Vagina (tissue), 2 donors: ENCODE data around the gene MAP2K7. TPM values are rescaled to one million over a fixed set of nuclear protein-coding genes. Genes with fewer than 3 reads are reported as not detected.
"Not testable (repeated sequence)": the region's sequence is repeated elsewhere in the genome, so short reads cannot be mapped to it uniquely, and the experiment has no call there.

Experiments
- DNase-seq, 2 donors: peaks; one replicate each; pipeline ENCODE4 v3.0.0-alpha.2; 2017; ENCODE audit errors: extremely low spot score in 2 of 2
- H3K27ac ChIP-seq: fragments of 200-600 bp; sonication (generic); one replicate; pipeline ENCODE4 v1.5.1; 2019
- H3K27me3 ChIP-seq: fragments of 200-600 bp; sonication (generic); one replicate; pipeline ENCODE4 v1.5.1; 2019
- H3K36me3 ChIP-seq, 2 donors: fragments of 200-600 bp; sonication (generic); one replicate each; pipeline ENCODE4 v1.5.1; 2017 to 2019
- H3K4me1 ChIP-seq: fragments of 200-600 bp; sonication (generic); one replicate; pipeline ENCODE4 v1.5.1; 2019
- H3K4me3 ChIP-seq, 2 donors: fragments of 200-600 bp; sonication (generic); 1 replicate in 1 of 2; 2 replicates in 1 of 2; pipeline ENCODE4 v1.5.1; 2016 to 2019
- H3K9me3 ChIP-seq: fragments of 200-600 bp; sonication (generic); one replicate; pipeline ENCODE4 v1.5.1; 2019
- POLR2A ChIP-seq, 2 donors: fragments of 450-650 bp; IDR thresholded peaks; one replicate each; pipeline ENCODE4 v1.6.1; 2017; ENCODE audit warnings: antibody characterized with exemption in 2 of 2, mild to moderate bottlenecking in 2 of 2, moderate library complexity in 2 of 2
- POLR2AphosphoS5 ChIP-seq, 2 donors: sonication (generic); formaldehyde crosslinking; IDR thresholded peaks; one replicate each; pipeline ENCODE4 v1.9.0; 2017; ENCODE audit warnings: antibody characterized with exemption in 2 of 2, mild to moderate bottlenecking in 2 of 2, low read depth in 1 of 2; ENCODE audit not compliant: insufficient read depth in 1 of 2
- intact Hi-C: fragments of 100-400 bp; cut with DNase I; formaldehyde crosslinking; loops from one replicate; pipeline ENCODE4 v1.15.1; 2023
- total RNA-seq: library from RNA; depleted of rRNA; stranded (reverse); fragments of >200 nt; gene quantifications from one replicate; pipeline ENCODE4 v1.2.3, GENCODE V29; 2016
- TF ChIP-seq, protein P1 (sequence below), 3 experiments: fragments of 450-650 bp in 2 of 3; fragments of 200-600 bp in 1 of 3; sonication (generic) in 1 of 3; IDR thresholded peaks; one replicate each; pipeline ENCODE4 v1.5.1; 2017 to 2019; ENCODE audit warnings: antibody characterized with exemption in 3 of 3, mild to moderate bottlenecking in 2 of 3, moderate library complexity in 2 of 3

The MAP2K7 gene
- total RNA-seq, 1 donor from 2014 or later, result 26.8 TPM

DNA sequence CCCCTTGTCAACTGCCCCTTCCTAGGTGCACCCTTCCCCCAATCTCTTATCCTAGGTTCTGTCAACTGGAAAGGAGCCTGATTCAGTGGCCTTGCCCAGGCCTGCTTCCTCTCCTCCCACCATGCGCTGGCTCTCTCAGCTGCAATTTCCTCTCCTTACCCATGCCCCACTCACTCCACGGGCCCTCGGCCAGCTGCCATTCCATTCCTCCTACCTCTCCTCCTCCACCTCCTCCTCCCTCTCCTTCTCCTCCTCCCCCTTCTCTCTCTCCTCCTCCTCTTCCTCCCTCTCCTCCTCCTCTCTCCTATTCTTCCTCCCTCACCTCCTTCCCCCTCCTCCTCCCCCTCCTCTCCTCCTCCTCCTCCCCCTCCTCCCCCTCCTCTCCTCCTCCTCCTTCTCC lies 49.4 kb downstream of the MAP2K7 start:
- TF ChIP-seq POLR2A (IDR thresholded peaks at IDR 0.05) (no peak), POLR2AphosphoS5 (IDR thresholded peaks at IDR 0.05; ENCODE audit: insufficient read depth in 1 of 2, low read depth in 1 of 2) (no peak)
- TF ChIP-seq, protein P1, sequence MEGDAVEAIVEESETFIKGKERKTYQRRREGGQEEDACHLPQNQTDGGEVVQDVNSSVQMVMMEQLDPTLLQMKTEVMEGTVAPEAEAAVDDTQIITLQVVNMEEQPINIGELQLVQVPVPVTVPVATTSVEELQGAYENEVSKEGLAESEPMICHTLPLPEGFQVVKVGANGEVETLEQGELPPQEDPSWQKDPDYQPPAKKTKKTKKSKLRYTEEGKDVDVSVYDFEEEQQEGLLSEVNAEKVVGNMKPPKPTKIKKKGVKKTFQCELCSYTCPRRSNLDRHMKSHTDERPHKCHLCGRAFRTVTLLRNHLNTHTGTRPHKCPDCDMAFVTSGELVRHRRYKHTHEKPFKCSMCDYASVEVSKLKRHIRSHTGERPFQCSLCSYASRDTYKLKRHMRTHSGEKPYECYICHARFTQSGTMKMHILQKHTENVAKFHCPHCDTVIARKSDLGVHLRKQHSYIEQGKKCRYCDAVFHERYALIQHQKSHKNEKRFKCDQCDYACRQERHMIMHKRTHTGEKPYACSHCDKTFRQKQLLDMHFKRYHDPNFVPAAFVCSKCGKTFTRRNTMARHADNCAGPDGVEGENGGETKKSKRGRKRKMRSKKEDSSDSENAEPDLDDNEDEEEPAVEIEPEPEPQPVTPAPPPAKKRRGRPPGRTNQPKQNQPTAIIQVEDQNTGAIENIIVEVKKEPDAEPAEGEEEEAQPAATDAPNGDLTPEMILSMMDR (IDR thresholded peaks at IDR 0.05), result no peak
- DNase-seq, result no peak
- Histone ChIP-seq H3K9me3 (no peaks in the 10 kb centered on the region), H3K4me3 (no peak overlapping the region), H3K36me3 (no peaks in the 10 kb centered on the region), H3K27ac (no peak overlapping the region), H3K4me1 (no peaks in the 10 kb centered on the region), H3K27me3 (no peaks in the 10 kb centered on the region)
- intact Hi-C loops, result no loop called here

DNA sequence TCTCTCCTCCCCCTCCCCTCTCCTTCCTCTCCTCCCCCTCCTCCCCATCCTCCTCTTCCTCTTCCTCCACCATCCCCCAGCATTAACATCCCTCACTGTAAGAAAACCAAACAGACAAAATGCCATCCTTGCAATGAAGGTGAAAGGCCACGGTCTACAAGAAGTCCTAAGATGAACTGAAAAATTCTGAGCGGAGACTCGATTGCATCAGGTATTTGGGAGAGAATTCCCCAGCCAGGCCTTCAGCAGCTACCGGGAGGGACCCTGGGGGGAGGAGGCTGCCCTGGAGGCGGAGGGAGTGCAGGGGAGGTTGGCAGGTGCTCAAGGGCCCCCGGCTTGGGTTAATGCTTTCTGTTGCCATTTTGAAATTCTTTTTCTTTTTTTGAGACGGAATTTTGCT lies 49.9 kb downstream of the MAP2K7 start:
- Histone ChIP-seq H3K27ac (no peak overlapping the region), H3K4me1 (no peaks in the 10 kb centered on the region), H3K9me3 (no peaks in the 10 kb centered on the region), H3K4me3 (no peak overlapping the region), H3K27me3 (no peaks in the 10 kb centered on the region), H3K36me3 (no peaks in the 10 kb centered on the region)
- intact Hi-C loops, result no loop called here
- no peak for DNase-seq
- TF ChIP-seq POLR2AphosphoS5 (IDR thresholded peaks at IDR 0.05; ENCODE audit: insufficient read depth in 1 of 2, low read depth in 1 of 2) (no peak), POLR2A (IDR thresholded peaks at IDR 0.05) (no peak)
- TF ChIP-seq, protein P1 (IDR thresholded peaks at IDR 0.05), result no peak

DNA sequence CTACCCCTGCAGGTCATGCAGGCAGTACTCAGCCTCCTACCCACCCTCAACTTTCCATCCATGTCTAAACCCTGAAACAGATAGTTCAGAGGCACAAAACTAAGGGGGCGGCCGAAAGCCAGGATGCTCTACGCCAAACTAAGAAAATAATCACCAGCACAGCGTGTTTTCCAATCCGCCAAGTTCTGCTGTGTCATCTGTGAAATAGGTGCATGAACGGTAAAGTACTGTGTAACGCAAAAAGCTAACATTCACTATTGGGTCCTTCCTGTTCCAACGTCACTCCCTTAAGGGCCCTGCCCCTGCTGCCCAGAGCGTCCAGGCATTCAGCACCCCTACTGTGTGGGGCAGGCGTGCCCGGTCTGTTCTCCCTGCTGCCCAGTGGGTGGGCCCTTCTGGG lies 52.0 kb downstream of the MAP2K7 start:
- Histone ChIP-seq H3K27ac (no peak overlapping the region), H3K9me3 (no peaks in the 10 kb centered on the region), H3K4me3 (no peak overlapping the region), H3K27me3 (no peaks in the 10 kb centered on the region), H3K4me1 (no peaks in the 10 kb centered on the region), H3K36me3 (peaks cover 0 to under 1% of the 10 kb centered on the region in 2 donors)
- no peak for TF ChIP-seq POLR2AphosphoS5 (IDR thresholded peaks at IDR 0.05; ENCODE audit: insufficient read depth in 1 of 2, low read depth in 1 of 2)
- no peak for TF ChIP-seq POLR2A (IDR thresholded peaks at IDR 0.05)
- TF ChIP-seq, protein P1 (IDR thresholded peaks at IDR 0.05), result no peak
- DNase-seq, result no peak
- intact Hi-C loops, result no loop called here

DNA sequence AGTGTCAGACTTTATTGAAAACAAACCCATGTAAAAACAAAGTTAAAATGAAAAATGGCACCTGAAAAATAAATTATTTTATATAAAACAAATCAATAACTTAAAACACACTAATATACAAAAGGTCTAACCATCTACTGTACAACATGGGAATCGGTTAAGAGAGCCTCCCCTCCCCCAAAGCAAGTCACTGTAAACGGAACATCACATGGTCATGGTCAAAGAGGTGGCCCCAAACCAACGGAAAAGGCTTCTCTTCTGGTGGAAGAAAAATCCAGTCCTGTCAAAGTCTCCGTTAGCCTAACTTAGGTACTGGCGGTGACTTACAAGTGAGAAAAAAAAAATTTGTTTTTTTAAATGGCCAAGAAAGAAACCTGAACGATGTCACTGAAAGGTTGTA lies 55.5 kb downstream of the MAP2K7 start:
- H3K9me3 ChIP-seq, result no peaks in the 10 kb centered on the region
- no peak for DNase-seq
- peaks cover 0 to 30% of the 10 kb centered on the region in 2 donors for H3K36me3 ChIP-seq
- H3K27ac ChIP-seq, result no peak overlapping the region
- no peaks in the 10 kb centered on the region for H3K4me1 ChIP-seq
- TF ChIP-seq POLR2AphosphoS5 (IDR thresholded peaks at IDR 0.05; ENCODE audit: insufficient read depth in 1 of 2, low read depth in 1 of 2) (no peak), POLR2A (IDR thresholded peaks at IDR 0.05) (no peak)
- TF ChIP-seq, protein P1 (IDR thresholded peaks at IDR 0.05), result no peak
- no peak overlapping the region for H3K4me3 ChIP-seq
- intact Hi-C loops, result no loop called here
- no peaks in the 10 kb centered on the region for H3K27me3 ChIP-seq

DNA sequence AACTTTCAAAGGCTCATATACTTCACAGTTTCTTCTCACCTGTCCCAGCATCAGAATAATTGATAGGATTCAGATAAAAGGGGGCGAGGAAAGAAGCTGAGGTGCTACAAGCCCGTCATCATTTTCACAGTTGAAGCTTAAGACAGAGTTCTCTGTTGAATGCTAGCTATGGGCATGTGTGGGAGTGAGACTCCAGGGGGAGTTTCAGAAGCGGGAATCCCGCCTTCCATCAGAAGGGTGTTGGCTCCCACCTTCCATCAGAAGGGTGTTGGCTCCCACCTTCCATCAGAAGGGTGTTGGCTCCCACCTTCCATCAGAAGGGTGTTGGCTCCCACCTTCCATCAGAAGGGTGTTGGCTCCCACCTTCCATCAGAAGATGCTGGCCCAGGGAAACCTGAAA lies 57.4 kb downstream of the MAP2K7 start:
- DNase-seq, H3K4me1 ChIP-seq, intact Hi-C loops, H3K4me3 ChIP-seq, H3K9me3 ChIP-seq, H3K27ac ChIP-seq, H3K27me3 ChIP-seq: not testable (repeated sequence)
- peaks cover 0 to 31% of the 10 kb centered on the region in 2 donors for H3K36me3 ChIP-seq
